GM18870 (cell line): Measurements from ENCODE around the gene RTN1.

ENCODE experiments used
- ATAC-seq: cut with Tn5 transposase; IDR thresholded peaks from one replicate; pipeline ENCODE4 v1.9.1; 2021; ENCODE audit warnings: moderate library complexity; ENCODE audit not compliant: unreplicated experiment

RTN1 gene

GRCh38 chr14:59852350-59852749, 18.2 kb downstream of the RTN1 start:
- no peak for ATAC-seq

- ATAC-seq, result no peak
Observed at GRCh38 chr14:59850458-59850857, 20.1 kb downstream of the RTN1 start.

GRCh38 chr14:59849411-59850130, 21.0 kb downstream of the RTN1 start:
- ATAC-seq, result no peak

GRCh38 chr14:59848671-59849070, 21.9 kb downstream of the RTN1 start:
- no peak for ATAC-seq

- no peak for ATAC-seq
Observed at GRCh38 chr14:59847711-59848110, 22.9 kb downstream of the RTN1 start.

GRCh38 chr14:59846595-59846994, 24.0 kb downstream of the RTN1 start:
- no peak for ATAC-seq

- ATAC-seq, result no peak
Observed at GRCh38 chr14:59845245-59845644, 25.3 kb downstream of the RTN1 start.

- no peak for ATAC-seq
Observed at GRCh38 chr14:59844186-59844812, 26.3 kb downstream of the RTN1 start.

- ATAC-seq, result no peak
Observed at GRCh38 chr14:59836116-59836515, 34.5 kb downstream of the RTN1 start.

GRCh38 chr14:59832653-59833294, 37.8 kb downstream of the RTN1 start:
- no peak for ATAC-seq

GRCh38 chr14:59831121-59831730, 39.4 kb downstream of the RTN1 start:
- no peak for ATAC-seq

- no peak for ATAC-seq
Observed at GRCh38 chr14:59830338-59830734, 40.2 kb downstream of the RTN1 start.

- ATAC-seq, result no peak
Observed at GRCh38 chr14:59829469-59830337, 40.9 kb downstream of the RTN1 start.

GRCh38 chr14:59828276-59828675, 42.3 kb downstream of the RTN1 start:
- ATAC-seq, result no peak

GRCh38 chr14:59827401-59827800, 43.2 kb downstream of the RTN1 start:
- ATAC-seq, result no peak

- ATAC-seq, result no peak
Observed at GRCh38 chr14:59826150-59826549, 44.4 kb downstream of the RTN1 start.

GRCh38 chr14:59823179-59823578, 47.4 kb downstream of the RTN1 start:
- ATAC-seq, result no peak

- no peak for ATAC-seq
Observed at GRCh38 chr14:59819446-59820088, 51.0 kb downstream of the RTN1 start.

GRCh38 chr14:59816941-59817340, 53.6 kb downstream of the RTN1 start:
- ATAC-seq, result no peak

GRCh38 chr14:59814988-59815387, 55.6 kb downstream of the RTN1 start:
- no peak for ATAC-seq
